B cell (primary cell): ENCODE results near the gene SCFD2. TPM values are rescaled to one million over a fixed set of nuclear protein-coding genes. Genes with fewer than 3 reads are reported as not detected.

ENCODE experiments used
- ATAC-seq: fragments of 200-7000 bp; cut with Tn5 transposase; one replicate; pipeline ENCODE4 v1.10.0; 2021; ENCODE audit warnings: low read depth, mild to moderate bottlenecking, moderate number of reproducible peaks, moderate library complexity
- CTCF ChIA-PET: fragments of 350-600 bp; sonication (Branson Sonifier 250); formaldehyde crosslinking; loops from one replicate; lab custom pipeline; 2021; ENCODE audit warnings: antibody characterized with exemption, inconsistent platforms; lab: Charles Lee
- POLR2A ChIA-PET: fragments of 350-600 bp; sonication (Branson Sonifier 250); formaldehyde crosslinking; loops from one replicate; lab custom pipeline; 2021; ENCODE audit warnings: antibody characterized with exemption; lab: Charles Lee
- DNase-seq: peaks from one replicate; pipeline ENCODE4 v3.0.0; 2013
- H2AFZ ChIP-seq: 2 replicates; pipeline ENCODE4 v1.6.1; 2012; ENCODE audit warnings: mild to moderate bottlenecking, low read depth, low read length; ENCODE audit not compliant: insufficient read depth, poor library complexity, severe bottlenecking
- H3K27ac ChIP-seq, 2 donors: 1 replicate in 1 of 2; 2 replicates in 1 of 2; pipeline ENCODE4 v1.5.1; 2012 to 2013; ENCODE audit warnings: low read length in 2 of 2, mild to moderate bottlenecking in 2 of 2, moderate library complexity in 1 of 2
- H3K27me3 ChIP-seq, 4 experiments: fragments of 200-600 bp in 1 of 4; sonication (generic) in 1 of 4; replicated peaks in 1 of 4; 1 replicate in 2 of 4; 2 replicates in 2 of 4; pipeline versions ENCODE4 v1.6.1 to v1.7.0; 2013 to 2016; ENCODE audit warnings: low read length in 3 of 4, mild to moderate bottlenecking in 2 of 4, mixed read lengths in 1 of 4, moderate library complexity in 1 of 4; ENCODE audit not compliant: insufficient read depth in 4 of 4, control insufficient read depth in 3 of 4; ENCODE audit errors: control extremely low read depth in 1 of 4
- H3K36me3 ChIP-seq, 2 experiments: replicated peaks in 1 of 2; 1 replicate in 1 of 2; 2 replicates in 1 of 2; pipeline versions ENCODE4 v1.6.1 to v1.7.1; 2013; ENCODE audit warnings: low read length in 1 of 2; ENCODE audit not compliant: insufficient read depth in 2 of 2, control insufficient read depth in 1 of 2; ENCODE audit errors: control extremely low read depth in 1 of 2, extremely low read depth in 1 of 2
- H3K4me1 ChIP-seq, 2 donors: fragments of 200-600 bp in 1 of 2; sonication (generic) in 1 of 2; 1 replicate in 1 of 2; 2 replicates in 1 of 2; pipeline versions ENCODE4 v1.5.1 to v1.6.1; 2013 to 2017; ENCODE audit warnings: low read length in 2 of 2; ENCODE audit not compliant: control insufficient read depth in 2 of 2, insufficient read depth in 2 of 2
- H3K4me2 ChIP-seq: replicated peaks from 2 replicates; pipeline ENCODE3; 2012; ENCODE audit warnings: mild to moderate bottlenecking, low read depth, low read length; ENCODE audit not compliant: poor library complexity, severe bottlenecking
- H3K4me3 ChIP-seq, 5 experiments: fragments of 200-600 bp in 1 of 5; sonication (generic) in 1 of 5; 1 replicate in 3 of 5; 2 replicates in 2 of 5; pipeline versions ENCODE4 v1.5.1 to v1.7.0; 2011 to 2016; ENCODE audit warnings: low read length in 4 of 5, mild to moderate bottlenecking in 4 of 5, low read depth in 2 of 5, control low read depth in 1 of 5, moderate library complexity in 1 of 5; ENCODE audit not compliant: insufficient read depth in 1 of 5; ENCODE audit errors: control extremely low read depth in 1 of 5, extremely low read depth in 1 of 5
- H3K79me2 ChIP-seq: fragments of 200-600 bp; sonication (generic); one replicate; pipeline ENCODE4 v1.6.0; 2016; ENCODE audit warnings: low read length; ENCODE audit not compliant: control insufficient read depth, insufficient read depth
- H3K9ac ChIP-seq: fragments of 200-600 bp; sonication (generic); 2 replicates; pipeline ENCODE4 v1.6.1; 2017; ENCODE audit warnings: mild to moderate bottlenecking, low read length, moderate library complexity
- H3K9me3 ChIP-seq, 3 donors: one replicate each; pipeline versions ENCODE4 v1.6.1 to v1.7.1; 2013; ENCODE audit warnings: low read length in 2 of 3; ENCODE audit not compliant: control insufficient read depth in 2 of 3, insufficient read depth in 1 of 3; ENCODE audit errors: control extremely low read depth in 1 of 3
- H4K20me1 ChIP-seq: 2 replicates; pipeline ENCODE4 v1.6.0; 2012; ENCODE audit warnings: mild to moderate bottlenecking, low read length; ENCODE audit not compliant: insufficient read depth, control insufficient read depth, poor library complexity, severe bottlenecking
- H3K27ac Mint-ChIP-seq: one replicate; pipeline ENCODE4 v1.8.0; 2021; ENCODE audit warnings: mixed read lengths
- H3K27me3 Mint-ChIP-seq: one replicate; pipeline ENCODE4 v1.8.0; 2021; ENCODE audit warnings: mixed read lengths
- H3K4me1 Mint-ChIP-seq: one replicate; pipeline ENCODE4 v1.8.0; 2021; ENCODE audit warnings: mixed read lengths
- H3K4me3 Mint-ChIP-seq: one replicate; pipeline ENCODE4 v1.8.0; 2021; ENCODE audit warnings: mixed read lengths
- H3K9me3 Mint-ChIP-seq: one replicate; pipeline ENCODE4 v1.8.0; 2022; ENCODE audit warnings: mixed read lengths; ENCODE audit not compliant: insufficient read depth
- EZH2 ChIP-seq: IDR thresholded peaks from 2 replicates; pipeline ENCODE4 v1.6.1; 2012; ENCODE audit warnings: borderline replicate concordance, low read depth, mild to moderate bottlenecking, moderate library complexity, low read length; ENCODE audit not compliant: insufficient read depth, poor library complexity, severe bottlenecking
- WGBS: methylation state at CpG from one replicate; pipeline ENCODE4 v1.1.5; 2013; ENCODE audit warnings: missing lambda C conversion rate; ENCODE audit not compliant: insufficient coverage; 5-methylcytosine and 5-hydroxymethylcytosine counted together
- intact Hi-C: fragments of 100-400 bp; cut with micrococcal nuclease; formaldehyde crosslinking; loops from one replicate; pipeline ENCODE4 v1.10.0; 2022
- polyA plus RNA-seq: library from polyadenylated mRNA; depleted of rRNA; stranded (reverse); fragments of >200 nt; gene quantifications from 2 replicates; pipeline ENCODE4 v1.2.3, GENCODE V29; 2012
- total RNA-seq, 2 donors: library from RNA; stranded (reverse); fragments of 120-200 nt in 1 of 2; gene quantifications; 1 replicate in 1 of 2; 2 replicates in 1 of 2; pipeline versions ENCODE4 v1.2.3 to v1.2.4, GENCODE V29; 2013 to 2022
- TF ChIP-seq, protein P1 (sequence below): fragments of 200-600 bp; IDR thresholded peaks from one replicate; pipeline ENCODE4 v1.8.0; 2022; ENCODE audit warnings: antibody characterized with exemption, mild to moderate bottlenecking

The SCFD2 gene
- total and polyA plus RNA-seq, 2 donors (not counting 1 experiment from before 2014, with no cell fraction given): 12.8 to 20.4 TPM

GRCh38 chr4:52869656-52870055, 496.2 kb downstream of the SCFD2 start:
- CTCF ChIA-PET: no interaction called here
- H4K20me1 ChIP-seq: no peaks in the 10 kb centered on the region
- no peak for DNase-seq
- H3K4me1 Mint-ChIP-seq: no peaks in the 10 kb centered on the region
- no peaks in the 10 kb centered on the region for H3K4me1 ChIP-seq
- H3K9me3 ChIP-seq: no peaks in the 10 kb centered on the region
- no CpG with 5 or more reads among the region's 1 CpG for WGBS
- no peak overlapping the region for H2AFZ ChIP-seq
- no peaks in the 10 kb centered on the region for H3K27me3 ChIP-seq
- TF ChIP-seq EZH2: no peak
- TF ChIP-seq, protein P1, sequence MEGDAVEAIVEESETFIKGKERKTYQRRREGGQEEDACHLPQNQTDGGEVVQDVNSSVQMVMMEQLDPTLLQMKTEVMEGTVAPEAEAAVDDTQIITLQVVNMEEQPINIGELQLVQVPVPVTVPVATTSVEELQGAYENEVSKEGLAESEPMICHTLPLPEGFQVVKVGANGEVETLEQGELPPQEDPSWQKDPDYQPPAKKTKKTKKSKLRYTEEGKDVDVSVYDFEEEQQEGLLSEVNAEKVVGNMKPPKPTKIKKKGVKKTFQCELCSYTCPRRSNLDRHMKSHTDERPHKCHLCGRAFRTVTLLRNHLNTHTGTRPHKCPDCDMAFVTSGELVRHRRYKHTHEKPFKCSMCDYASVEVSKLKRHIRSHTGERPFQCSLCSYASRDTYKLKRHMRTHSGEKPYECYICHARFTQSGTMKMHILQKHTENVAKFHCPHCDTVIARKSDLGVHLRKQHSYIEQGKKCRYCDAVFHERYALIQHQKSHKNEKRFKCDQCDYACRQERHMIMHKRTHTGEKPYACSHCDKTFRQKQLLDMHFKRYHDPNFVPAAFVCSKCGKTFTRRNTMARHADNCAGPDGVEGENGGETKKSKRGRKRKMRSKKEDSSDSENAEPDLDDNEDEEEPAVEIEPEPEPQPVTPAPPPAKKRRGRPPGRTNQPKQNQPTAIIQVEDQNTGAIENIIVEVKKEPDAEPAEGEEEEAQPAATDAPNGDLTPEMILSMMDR: no peak
- no peak overlapping the region for H3K4me2 ChIP-seq
- intact Hi-C loops: no loop called here
- H3K36me3 ChIP-seq: no peaks in the 10 kb centered on the region
- H3K9ac ChIP-seq: no peak overlapping the region
- no peaks in the 10 kb centered on the region for H3K27me3 Mint-ChIP-seq
- POLR2A ChIA-PET: no interaction called here
- ATAC-seq: no peak
- no peak overlapping the region for H3K4me3 Mint-ChIP-seq
- no peaks in the 10 kb centered on the region for H3K9me3 Mint-ChIP-seq
- H3K79me2 ChIP-seq: no peaks in the 10 kb centered on the region
- no peak overlapping the region for H3K27ac ChIP-seq
- no peak overlapping the region for H3K4me3 ChIP-seq
- no peak overlapping the region for H3K27ac Mint-ChIP-seq

DNA sequence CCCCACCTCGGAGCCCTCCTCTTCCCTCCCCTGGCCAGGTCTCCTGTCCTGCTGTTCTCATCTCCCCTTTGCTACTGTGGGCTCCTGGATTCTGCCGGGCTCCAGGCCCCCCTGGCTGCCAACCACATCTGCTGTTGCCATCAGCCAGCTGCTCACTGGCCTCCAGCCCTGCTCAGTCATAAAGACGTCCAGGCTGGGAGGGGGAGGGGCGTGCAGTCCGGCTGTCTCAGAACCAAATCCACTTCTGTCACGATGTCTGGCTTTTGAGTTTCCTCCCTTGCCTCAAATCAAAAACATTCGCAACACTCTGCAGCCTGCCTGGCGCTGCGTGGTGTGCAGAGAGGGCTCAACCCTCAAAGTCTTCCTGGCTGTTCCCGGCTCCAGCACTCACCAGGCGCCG, 496.7 kb downstream of the SCFD2 start:
- WGBS: 95% methylated on average over 10 of the region's 12 CpGs
- CTCF ChIA-PET: no interaction called here
- Histone ChIP-seq H3K9ac (no peak overlapping the region), H3K27ac (no peak overlapping the region), H4K20me1 (no peaks in the 10 kb centered on the region), H3K36me3 (no peaks in the 10 kb centered on the region), H2AFZ (no peak overlapping the region), H3K27me3 (no peaks in the 10 kb centered on the region), H3K79me2 (no peaks in the 10 kb centered on the region), H3K4me2 (no peak overlapping the region), H3K9me3 (no peaks in the 10 kb centered on the region), H3K4me3 (no peak overlapping the region), H3K4me1 (no peaks in the 10 kb centered on the region)
- POLR2A ChIA-PET: no interaction called here
- Mint-ChIP-seq H3K27me3 (no peaks in the 10 kb centered on the region), H3K27ac (no peak overlapping the region), H3K9me3 (no peaks in the 10 kb centered on the region), H3K4me3 (no peak overlapping the region), H3K4me1 (no peaks in the 10 kb centered on the region)
- ATAC-seq (no peak), DNase-seq (no peak)
- TF ChIP-seq, protein P1: no peak
- no peak for TF ChIP-seq EZH2
- intact Hi-C loops: no loop called here
